Fibroblast of lung (primary cell): Measurements from ENCODE around the gene SAV1.

Experiments used
- EZH2 ChIP-seq: IDR thresholded peaks from 2 replicates; pipeline ENCODE4 v1.5.1; 2012; ENCODE audit warnings: low read length, control low read depth, mild to moderate bottlenecking; ENCODE audit errors: missing control alignments
- TF ChIP-seq, protein P1 (sequence below), 2 donors: IDR thresholded peaks in 1 of 2; conservative IDR thresholded peaks in 1 of 2; 1 replicate in 1 of 2; 2 replicates in 1 of 2; pipeline ENCODE4 v1.5.1; 2011 to 2012; ENCODE audit warnings: low read length in 2 of 2, control low read depth in 1 of 2, inconsistent platforms in 1 of 2, low read depth in 1 of 2, mild to moderate bottlenecking in 1 of 2

DNA sequence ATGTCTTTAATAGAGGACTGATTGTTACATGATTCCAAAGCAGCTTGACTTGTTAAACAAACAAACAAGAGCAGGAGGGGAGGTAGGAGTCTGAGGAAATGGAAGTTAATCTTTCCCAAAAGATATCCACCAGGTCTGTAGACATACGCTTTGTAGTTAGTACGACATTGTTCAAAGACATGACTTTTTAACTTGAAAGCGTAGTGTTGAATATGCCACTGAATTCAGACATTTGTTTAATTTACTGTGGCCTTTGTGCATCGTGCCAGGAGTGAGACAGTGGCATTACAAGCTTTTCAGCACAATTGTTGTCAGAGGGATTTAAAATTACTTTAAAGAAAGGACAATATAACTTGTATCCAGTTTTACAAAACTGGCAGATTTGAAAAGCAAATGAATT lies 53.0 kb downstream of the SAV1 start:
- TF ChIP-seq, protein P1, sequence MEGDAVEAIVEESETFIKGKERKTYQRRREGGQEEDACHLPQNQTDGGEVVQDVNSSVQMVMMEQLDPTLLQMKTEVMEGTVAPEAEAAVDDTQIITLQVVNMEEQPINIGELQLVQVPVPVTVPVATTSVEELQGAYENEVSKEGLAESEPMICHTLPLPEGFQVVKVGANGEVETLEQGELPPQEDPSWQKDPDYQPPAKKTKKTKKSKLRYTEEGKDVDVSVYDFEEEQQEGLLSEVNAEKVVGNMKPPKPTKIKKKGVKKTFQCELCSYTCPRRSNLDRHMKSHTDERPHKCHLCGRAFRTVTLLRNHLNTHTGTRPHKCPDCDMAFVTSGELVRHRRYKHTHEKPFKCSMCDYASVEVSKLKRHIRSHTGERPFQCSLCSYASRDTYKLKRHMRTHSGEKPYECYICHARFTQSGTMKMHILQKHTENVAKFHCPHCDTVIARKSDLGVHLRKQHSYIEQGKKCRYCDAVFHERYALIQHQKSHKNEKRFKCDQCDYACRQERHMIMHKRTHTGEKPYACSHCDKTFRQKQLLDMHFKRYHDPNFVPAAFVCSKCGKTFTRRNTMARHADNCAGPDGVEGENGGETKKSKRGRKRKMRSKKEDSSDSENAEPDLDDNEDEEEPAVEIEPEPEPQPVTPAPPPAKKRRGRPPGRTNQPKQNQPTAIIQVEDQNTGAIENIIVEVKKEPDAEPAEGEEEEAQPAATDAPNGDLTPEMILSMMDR (conservative IDR thresholded peaks at IDR 0.05 in 1 of 2, IDR thresholded peaks at IDR 0.05 in 1 of 2; ENCODE audit: low read depth in 1 of 2, low read length in 2 of 2), result no peak
- no peak for TF ChIP-seq EZH2
